Fibroblast of lung (primary cell): ENCODE results near the gene RPLP2. TPM values are rescaled to one million over a fixed set of nuclear protein-coding genes. Genes with fewer than 3 reads are reported as not detected.

Experiments
- DNase-seq, 2 donors: peaks; one replicate each; pipeline versions ENCODE4 v3.0.0 to v3.0.0-alpha.2; 2010; ENCODE audit warnings: low read depth in 2 of 2
- H2AFZ ChIP-seq: 2 replicates; pipeline ENCODE4 v1.5.1; 2012; ENCODE audit warnings: low read length, control low read depth, inconsistent platforms
- H3K27ac ChIP-seq: 2 replicates; pipeline ENCODE4 v1.5.1; 2011; ENCODE audit warnings: low read length, control low read depth; ENCODE audit not compliant: insufficient read depth
- H3K27me3 ChIP-seq: 2 replicates; pipeline ENCODE4 v1.5.1; 2011; ENCODE audit warnings: mild to moderate bottlenecking, low read length; ENCODE audit not compliant: control insufficient read depth, insufficient read depth
- H3K36me3 ChIP-seq: 2 replicates; pipeline ENCODE4 v1.5.1; 2011; ENCODE audit warnings: low read length; ENCODE audit not compliant: control insufficient read depth, insufficient read depth
- H3K4me1 ChIP-seq: 2 replicates; pipeline ENCODE4 v1.5.1; 2011; ENCODE audit warnings: low read length; ENCODE audit not compliant: control insufficient read depth, insufficient read depth; ENCODE audit errors: extremely low read depth
- H3K4me2 ChIP-seq: 2 replicates; pipeline ENCODE4 v1.5.1; 2011; ENCODE audit warnings: low read length, control low read depth; ENCODE audit not compliant: insufficient read depth; ENCODE audit errors: extremely low read depth
- H3K4me3 ChIP-seq, 4 experiments: fragments of 200-600 bp in 1 of 4; sonication (generic) in 1 of 4; replicated peaks in 1 of 4; 2 replicates each; pipeline ENCODE4 v1.5.1; 2011 to 2016; ENCODE audit warnings: low read length in 4 of 4, low read depth in 3 of 4, mild to moderate bottlenecking in 3 of 4, control low read depth in 2 of 4, inconsistent platforms in 1 of 4, mixed read lengths in 1 of 4; ENCODE audit not compliant: insufficient read depth in 1 of 4; ENCODE audit errors: control extremely low read depth in 1 of 4
- H3K79me2 ChIP-seq: 2 replicates; pipeline ENCODE4 v1.5.1; 2012; ENCODE audit warnings: mild to moderate bottlenecking, low read length, inconsistent platforms; ENCODE audit not compliant: control insufficient read depth, insufficient read depth
- H3K9ac ChIP-seq: 2 replicates; pipeline ENCODE4 v1.5.1; 2011; ENCODE audit warnings: mild to moderate bottlenecking, low read length, control low read depth; ENCODE audit not compliant: insufficient read depth
- H3K9me3 ChIP-seq: 2 replicates; pipeline ENCODE4 v1.5.1; 2012; ENCODE audit warnings: low read depth, low read length; ENCODE audit not compliant: control insufficient read depth, insufficient read depth
- H4K20me1 ChIP-seq: 2 replicates; pipeline ENCODE4 v1.5.1; 2011; ENCODE audit warnings: low read length; ENCODE audit not compliant: control insufficient read depth, insufficient read depth; ENCODE audit errors: extremely low read depth
- EZH2 ChIP-seq: IDR thresholded peaks from 2 replicates; pipeline ENCODE4 v1.5.1; 2012; ENCODE audit warnings: low read length, control low read depth, mild to moderate bottlenecking; ENCODE audit errors: missing control alignments
- polyA plus RNA-seq, 2 donors: library from polyadenylated mRNA; depleted of rRNA in 1 of 2; stranded (reverse) in 1 of 2; unstranded in 1 of 2; fragments of >200 nt; gene quantifications; 2 replicates each; pipeline ENCODE4 v1.2.1, GENCODE V29; 2011 to 2012; ENCODE audit warnings: missing spikeins in 1 of 2
- total RNA-seq: library from RNA; depleted of rRNA; stranded (reverse); fragments of >200 nt; gene quantifications from 2 replicates; pipeline ENCODE4 v1.2.1, GENCODE V29; 2014
- TF ChIP-seq, protein P1 (sequence below), 2 donors: IDR thresholded peaks in 1 of 2; conservative IDR thresholded peaks in 1 of 2; 1 replicate in 1 of 2; 2 replicates in 1 of 2; pipeline ENCODE4 v1.5.1; 2011 to 2012; ENCODE audit warnings: low read length in 2 of 2, control low read depth in 1 of 2, inconsistent platforms in 1 of 2, low read depth in 1 of 2, mild to moderate bottlenecking in 1 of 2

RPLP2 gene
- total and polyA plus RNA-seq, 2 donors (not counting 1 experiment from before 2014, with no cell fraction given): 294 to 741 TPM

DNA sequence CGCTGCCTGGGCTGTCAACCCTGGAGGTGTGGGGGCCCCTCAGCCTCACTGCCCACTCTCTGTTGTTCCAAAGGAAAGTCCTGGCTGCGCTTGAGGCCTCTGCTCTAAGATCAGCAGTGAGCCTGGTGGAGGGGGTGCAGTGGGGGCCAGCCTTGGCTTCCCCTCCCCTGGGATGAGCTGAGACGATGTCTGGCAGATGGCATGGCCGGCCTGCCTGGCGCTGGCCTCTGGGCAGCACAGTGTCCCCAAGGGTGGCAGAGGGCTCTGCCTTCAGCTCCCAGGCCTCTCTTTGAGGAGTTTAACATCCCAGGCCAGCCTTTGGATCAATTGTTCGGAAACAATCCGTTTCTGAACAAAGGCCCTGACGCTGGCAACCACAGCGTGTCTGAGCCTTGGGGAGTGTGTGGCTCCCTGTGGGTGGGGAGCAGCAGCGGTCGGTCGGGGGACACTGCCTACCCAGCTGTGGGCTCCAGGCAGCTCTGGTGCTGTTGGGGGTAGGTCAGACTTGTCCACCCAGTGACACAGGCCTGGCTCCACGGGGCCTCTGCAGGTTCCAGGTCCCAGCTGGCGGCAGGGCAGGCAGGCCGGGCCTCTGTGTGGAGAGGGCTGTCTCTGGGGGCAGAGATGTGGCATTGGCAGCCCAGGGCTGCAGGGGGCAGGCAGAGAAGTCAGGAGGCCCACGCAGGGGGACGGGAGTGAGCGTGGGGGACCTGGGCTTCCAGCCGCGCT, 45.0 kb downstream of the RPLP2 start:
- Histone ChIP-seq H3K27me3 (no peaks in the 10 kb centered on the region), H2AFZ (no peak overlapping the region), H3K4me3 (no peak overlapping the region), H4K20me1 (no peaks in the 10 kb centered on the region), H3K4me2 (no peak overlapping the region), H3K36me3 (peaks cover 8% of the 10 kb centered on the region), H3K9ac (no peak overlapping the region), H3K79me2 (peaks cover 30% of the 10 kb centered on the region), H3K4me1 (peaks cover 17% of the 10 kb centered on the region), H3K9me3 (no peaks in the 10 kb centered on the region), H3K27ac (no peak overlapping the region)
- DNase-seq: no peak
- TF ChIP-seq, protein P1, sequence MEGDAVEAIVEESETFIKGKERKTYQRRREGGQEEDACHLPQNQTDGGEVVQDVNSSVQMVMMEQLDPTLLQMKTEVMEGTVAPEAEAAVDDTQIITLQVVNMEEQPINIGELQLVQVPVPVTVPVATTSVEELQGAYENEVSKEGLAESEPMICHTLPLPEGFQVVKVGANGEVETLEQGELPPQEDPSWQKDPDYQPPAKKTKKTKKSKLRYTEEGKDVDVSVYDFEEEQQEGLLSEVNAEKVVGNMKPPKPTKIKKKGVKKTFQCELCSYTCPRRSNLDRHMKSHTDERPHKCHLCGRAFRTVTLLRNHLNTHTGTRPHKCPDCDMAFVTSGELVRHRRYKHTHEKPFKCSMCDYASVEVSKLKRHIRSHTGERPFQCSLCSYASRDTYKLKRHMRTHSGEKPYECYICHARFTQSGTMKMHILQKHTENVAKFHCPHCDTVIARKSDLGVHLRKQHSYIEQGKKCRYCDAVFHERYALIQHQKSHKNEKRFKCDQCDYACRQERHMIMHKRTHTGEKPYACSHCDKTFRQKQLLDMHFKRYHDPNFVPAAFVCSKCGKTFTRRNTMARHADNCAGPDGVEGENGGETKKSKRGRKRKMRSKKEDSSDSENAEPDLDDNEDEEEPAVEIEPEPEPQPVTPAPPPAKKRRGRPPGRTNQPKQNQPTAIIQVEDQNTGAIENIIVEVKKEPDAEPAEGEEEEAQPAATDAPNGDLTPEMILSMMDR (conservative IDR thresholded peaks at IDR 0.05 in 1 of 2, IDR thresholded peaks at IDR 0.05 in 1 of 2; ENCODE audit: low read depth in 1 of 2, low read length in 2 of 2): no peak
- no peak for TF ChIP-seq EZH2

DNA sequence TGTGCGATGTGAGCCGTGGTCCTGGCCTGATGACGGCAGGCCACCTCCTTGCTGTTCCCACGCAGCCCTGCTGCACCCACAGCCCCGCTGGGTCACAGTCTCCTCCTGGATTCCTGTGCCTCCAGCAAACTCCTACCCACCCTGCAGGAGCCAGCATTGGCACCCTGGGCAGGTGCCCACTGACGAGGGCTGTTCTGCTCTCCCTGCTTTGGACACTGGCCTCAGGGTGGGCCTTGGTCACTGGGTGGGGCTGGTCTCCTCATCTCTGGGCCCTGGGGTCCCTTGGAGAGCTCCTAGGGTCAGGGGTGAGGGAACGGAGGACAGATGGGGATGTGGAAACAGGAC, 45.5 kb downstream of the RPLP2 start:
- Histone ChIP-seq H3K27me3 (no peaks in the 10 kb centered on the region), H3K9ac (no peak overlapping the region), H2AFZ (no peak overlapping the region), H3K36me3 (peaks cover 8% of the 10 kb centered on the region), H3K27ac (no peak overlapping the region), H4K20me1 (no peaks in the 10 kb centered on the region), H3K4me3 (no peak overlapping the region), H3K4me2 (no peak overlapping the region), H3K9me3 (no peaks in the 10 kb centered on the region), H3K79me2 (peaks cover 31% of the 10 kb centered on the region), H3K4me1 (peaks cover 23% of the 10 kb centered on the region)
- TF ChIP-seq, protein P1 (conservative IDR thresholded peaks at IDR 0.05 in 1 of 2, IDR thresholded peaks at IDR 0.05 in 1 of 2; ENCODE audit: low read depth in 1 of 2, low read length in 2 of 2): no peak
- no peak for TF ChIP-seq EZH2
- no peak for DNase-seq

DNA sequence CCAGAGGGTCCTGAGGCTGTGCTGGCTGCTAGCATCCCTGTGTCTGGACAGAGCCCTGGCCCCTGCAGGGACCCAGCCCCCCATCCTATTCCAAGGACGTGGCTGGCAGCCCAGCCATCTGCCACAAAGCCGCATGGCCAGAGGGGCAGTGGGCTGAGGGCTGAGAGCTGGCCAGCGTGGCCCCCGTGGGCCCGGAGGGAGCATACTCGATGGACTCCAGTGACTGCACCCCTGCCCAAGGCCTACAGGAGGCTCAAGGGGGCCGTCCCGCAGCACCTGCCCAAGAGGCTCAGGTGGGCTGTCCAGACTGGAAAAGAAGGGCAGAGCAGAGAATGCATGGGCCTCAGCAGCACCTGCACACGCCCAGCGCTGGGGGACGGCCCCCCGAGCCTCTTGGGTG, 46.0 kb downstream of the RPLP2 start:
- no peak overlapping the region for H2AFZ ChIP-seq
- H3K4me2 ChIP-seq: no peak overlapping the region
- no peak overlapping the region for H3K9ac ChIP-seq
- DNase-seq: no peak
- H4K20me1 ChIP-seq: no peaks in the 10 kb centered on the region
- H3K4me3 ChIP-seq: no peak overlapping the region
- TF ChIP-seq, protein P1 (conservative IDR thresholded peaks at IDR 0.05 in 1 of 2, IDR thresholded peaks at IDR 0.05 in 1 of 2; ENCODE audit: low read depth in 1 of 2, low read length in 2 of 2): no peak
- no peak for TF ChIP-seq EZH2
- no peak overlapping the region for H3K27ac ChIP-seq
- peaks cover 23% of the 10 kb centered on the region for H3K4me1 ChIP-seq
- H3K79me2 ChIP-seq: peaks cover 28% of the 10 kb centered on the region
- no peaks in the 10 kb centered on the region for H3K9me3 ChIP-seq
- peaks cover 8% of the 10 kb centered on the region for H3K36me3 ChIP-seq
- H3K27me3 ChIP-seq: no peaks in the 10 kb centered on the region
